Occipital lobe (tissue), 3 donors: ENCODE results near the gene TRIM2. TPM values are rescaled to one million over a fixed set of nuclear protein-coding genes. Genes with fewer than 3 reads are reported as not detected.

ENCODE experiments used
- DNase-seq: peaks from one replicate; lab custom pipeline; 2025; lab: John Stamatoyannopoulos, UW
- small RNA-seq: library from RNA; depleted of rRNA; stranded (forward); fragments of <200 nt; gene quantifications from one replicate; pipeline ENCODE3, GENCODE V24; 2014
- total RNA-seq: library from RNA; depleted of rRNA; stranded (reverse); fragments of >200 nt; gene quantifications from one replicate; pipeline ENCODE4 v1.2.3, GENCODE V29; 2014

The TRIM2 gene
- total RNA-seq, 1 donor from 2014 or later, result 990 TPM

DNA sequence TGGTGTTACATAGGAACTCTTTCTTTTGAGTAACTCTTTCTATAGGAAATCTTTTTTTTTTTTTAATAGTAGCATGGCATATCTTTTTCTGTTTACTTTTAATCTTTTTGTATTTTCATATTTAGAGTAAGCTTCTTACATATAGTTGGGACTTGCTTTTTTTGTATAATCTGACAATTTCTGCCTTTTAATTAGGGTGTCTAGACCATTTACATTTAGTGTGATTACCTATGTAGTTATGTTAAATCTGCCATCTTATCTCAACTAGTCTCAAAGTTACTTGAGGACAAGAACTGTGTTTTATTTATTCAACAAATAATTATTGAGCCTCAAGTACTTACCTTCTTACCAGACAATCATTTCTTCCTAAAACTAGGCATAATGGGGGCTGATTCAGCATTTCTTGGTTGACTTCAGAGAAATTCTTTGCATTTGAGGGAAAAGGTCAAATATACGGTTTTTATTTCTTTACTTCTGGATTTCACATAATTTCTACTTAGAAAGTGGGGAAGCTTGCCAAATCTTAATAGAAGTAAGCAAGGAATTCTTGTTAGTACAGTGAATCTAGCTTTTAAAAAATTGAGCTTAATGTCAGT, 168.8 kb downstream of the TRIM2 start:
- no peak for DNase-seq

- DNase-seq, result no peak
Measured at GRCh38 chr4:153374442-153374841, 170.2 kb downstream of the TRIM2 start.

GRCh38 chr4:153375303-153375702, 171.1 kb downstream of the TRIM2 start:
- DNase-seq, result no peak

DNA sequence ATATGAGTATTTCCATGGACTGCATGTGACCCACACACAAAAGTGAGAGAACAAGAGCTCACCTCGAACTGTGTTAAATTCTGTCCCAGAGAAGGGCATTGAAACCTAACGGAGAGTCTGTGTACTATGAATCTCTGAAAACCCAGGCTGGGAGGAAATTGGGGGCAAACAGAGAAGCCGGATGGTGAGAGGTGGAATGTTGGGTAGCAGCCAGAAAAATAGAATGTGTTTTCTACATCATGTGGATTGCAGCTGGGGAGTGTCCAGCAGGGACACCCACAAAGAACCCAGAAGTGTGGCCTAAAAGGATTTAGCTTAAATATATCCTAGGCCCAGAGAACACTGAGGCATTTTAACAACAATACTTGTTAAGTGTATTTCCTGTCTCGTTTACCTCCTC, 178.9 kb downstream of the TRIM2 start:
- DNase-seq, result no peak

DNA sequence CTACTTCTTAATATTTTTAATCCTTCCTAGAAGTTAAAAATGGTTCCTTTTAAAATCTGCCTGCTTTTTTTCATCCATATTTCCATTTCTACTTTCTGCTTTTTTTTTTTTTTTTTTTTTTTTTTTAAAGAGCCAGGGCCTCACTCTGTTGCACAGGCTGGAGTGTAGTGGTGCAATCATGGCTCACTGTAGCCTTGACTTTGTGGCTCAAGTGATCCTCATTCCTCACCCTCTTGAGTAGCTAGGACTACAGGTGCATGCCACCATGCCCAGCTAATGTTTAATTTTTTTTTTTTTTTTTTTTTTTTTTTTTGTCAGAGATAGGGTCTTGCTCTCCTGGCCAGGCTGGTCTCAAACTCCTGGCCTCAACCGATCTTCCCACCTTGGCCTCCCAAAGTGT, 179.9 kb downstream of the TRIM2 start:
- no peak for DNase-seq

DNA sequence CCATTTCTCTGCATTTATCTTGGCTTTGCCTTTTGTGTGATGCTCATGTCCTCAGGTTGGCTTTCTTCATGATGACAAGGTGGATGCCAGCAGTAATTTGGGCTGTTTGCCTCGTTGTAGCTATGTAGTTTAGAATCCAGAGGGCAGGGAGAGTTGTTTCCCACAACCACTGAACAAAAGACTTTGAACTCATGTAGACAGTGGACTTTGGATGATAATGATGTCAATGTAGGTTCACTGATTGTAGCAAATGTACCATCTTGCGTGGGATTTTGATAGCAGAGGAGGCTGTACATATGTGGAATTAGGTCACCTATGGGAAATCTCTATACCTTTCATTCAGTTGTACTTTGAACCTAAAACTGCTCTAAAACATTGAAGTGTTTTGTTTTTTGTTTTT, 181.5 kb downstream of the TRIM2 start:
- DNase-seq, result no peak

GRCh38 chr4:153387981-153388380, 183.7 kb downstream of the TRIM2 start:
- DNase-seq, result no peak

Small RNA genes lying within 50 kb of the gene (small RNA-seq; reads per million reads assigned to genes)
- not detected for gene RF00019
- not detected for gene RN7SL419P
- gene RNU6-1196P, result not detected

Other genes with a start within 250 kb of the TRIM2 start
- 5.1 TPM for gene MND1, start 140.2 kb downstream of the TRIM2 start, total RNA-seq